Upper lobe of right lung (tissue), 1 donor: Measurements from ENCODE around the gene KDM6A. TPM values are rescaled to one million over a fixed set of nuclear protein-coding genes. Genes with fewer than 3 reads are reported as not detected.
"Not testable (repeated sequence)": the region's sequence is repeated elsewhere in the genome, so short reads cannot be mapped to it uniquely, and the experiment has no call there.

Experiments used
- ATAC-seq: fragments of 200-7000 bp; cut with Tn5 transposase; one replicate; pipeline ENCODE4 v1.9.1; 2020; ENCODE audit warnings: mild to moderate bottlenecking, moderate library complexity
- DNase-seq: peaks from one replicate; pipeline ENCODE4 v3.0.0-alpha.2; 2020
- H3K27ac ChIP-seq: fragments of 200-600 bp; one replicate; pipeline ENCODE4 v1.8.0; 2022
- H3K27me3 ChIP-seq: fragments of 200-600 bp; one replicate; pipeline ENCODE4 v1.8.0; 2022; ENCODE audit warnings: mild to moderate bottlenecking
- H3K36me3 ChIP-seq: fragments of 200-600 bp; one replicate; pipeline ENCODE4 v1.8.0; 2022
- H3K4me1 ChIP-seq: fragments of 200-600 bp; one replicate; pipeline ENCODE4 v1.8.0; 2022
- H3K4me3 ChIP-seq: fragments of 200-600 bp; one replicate; pipeline ENCODE4 v1.8.0; 2022; ENCODE audit warnings: mild to moderate bottlenecking
- H3K9me3 ChIP-seq: fragments of 200-600 bp; one replicate; pipeline ENCODE4 v1.8.0; 2022
- CTCF ChIP-seq: fragments of 200-600 bp; IDR thresholded peaks from one replicate; pipeline ENCODE4 v1.8.0; 2022; ENCODE audit warnings: antibody characterized with exemption
- intact Hi-C: fragments of 100-400 bp; cut with DNase I; formaldehyde crosslinking; loops from one replicate; pipeline ENCODE4 v1.11.0; 2022
- total RNA-seq: library from RNA; stranded (reverse); fragmentation: NEBNext Ultra II Directional; extraction: Animal tissue kit (Norgen Biotek cat#: 25700); gene quantifications from one replicate; pipeline ENCODE4 v1.2.1, GENCODE V29; 2021
- donor health status: DM: no; HTN: yes; CAD: no; lungs with severe emphysema.

KDM6A gene
- total RNA-seq, 1 donor from 2014 or later: 24.7 TPM

GRCh38 chrX:44997888-44998287 is 124.9 kb downstream of the KDM6A start:
- intact Hi-C loops: no loop called here
- no peaks in the 10 kb centered on the region for H3K9me3 ChIP-seq
- H3K27me3 ChIP-seq: no peaks in the 10 kb centered on the region
- TF ChIP-seq CTCF: no peak
- H3K36me3 ChIP-seq: no peaks in the 10 kb centered on the region
- no peak overlapping the region for H3K4me3 ChIP-seq
- DNase-seq: no peak
- peaks cover 7% of the 10 kb centered on the region for H3K4me1 ChIP-seq
- no peak overlapping the region for H3K27ac ChIP-seq
- no peak for ATAC-seq

- ATAC-seq, H3K4me1 ChIP-seq, H3K27me3 ChIP-seq, H3K9me3 ChIP-seq, H3K36me3 ChIP-seq, intact Hi-C loops, DNase-seq, H3K4me3 ChIP-seq, H3K27ac ChIP-seq: not testable (repeated sequence)
Measured at GRCh38 chrX:44999237-44999636, 126.2 kb downstream of the KDM6A start.

GRCh38 chrX:44999872-45000271 is 126.9 kb downstream of the KDM6A start:
- H3K27me3 ChIP-seq, H3K27ac ChIP-seq, H3K4me1 ChIP-seq, H3K9me3 ChIP-seq, intact Hi-C loops, H3K36me3 ChIP-seq, DNase-seq, H3K4me3 ChIP-seq, ATAC-seq: not testable (repeated sequence)

- H3K27ac ChIP-seq: no peak overlapping the region
Measured at GRCh38 chrX:45001048-45001447, 128.1 kb downstream of the KDM6A start.

GRCh38 chrX:45003085-45003484 is 130.1 kb downstream of the KDM6A start:
- H3K4me3 ChIP-seq: no peak overlapping the region
- H3K9me3 ChIP-seq: no peaks in the 10 kb centered on the region
- H3K27ac ChIP-seq: no peak overlapping the region
- no peaks in the 10 kb centered on the region for H3K27me3 ChIP-seq
- intact Hi-C loops: no loop called here
- no peaks in the 10 kb centered on the region for H3K36me3 ChIP-seq
- ATAC-seq (no peak), DNase-seq (no peak)
- TF ChIP-seq CTCF: no peak
- H3K4me1 ChIP-seq: peaks cover 7% of the 10 kb centered on the region

More at GRCh38 chrX:45001048-45001447, 128.1 kb downstream of the KDM6A start:
- no peak for ATAC-seq
- no peak for DNase-seq
- no peaks in the 10 kb centered on the region for H3K27me3 ChIP-seq
- intact Hi-C loops: no loop called here
- no peak for TF ChIP-seq CTCF
- H3K4me3 ChIP-seq: no peak overlapping the region
- no peaks in the 10 kb centered on the region for H3K9me3 ChIP-seq
- H3K4me1 ChIP-seq: peaks cover 7% of the 10 kb centered on the region
- no peaks in the 10 kb centered on the region for H3K36me3 ChIP-seq

- H3K27ac ChIP-seq: no peak overlapping the region
- ATAC-seq: no peak
- H3K9me3 ChIP-seq: no peaks in the 10 kb centered on the region
- intact Hi-C loops: no loop called here
- no peak overlapping the region for H3K4me3 ChIP-seq
- no peak for TF ChIP-seq CTCF
- peaks cover 6% of the 10 kb centered on the region for H3K4me1 ChIP-seq
- no peak for DNase-seq
- no peaks in the 10 kb centered on the region for H3K36me3 ChIP-seq
- no peaks in the 10 kb centered on the region for H3K27me3 ChIP-seq
Measured at GRCh38 chrX:45006002-45006800, 133.2 kb downstream of the KDM6A start.

GRCh38 chrX:45007598-45007997 is 134.6 kb downstream of the KDM6A start:
- no peaks in the 10 kb centered on the region for H3K27me3 ChIP-seq
- intact Hi-C loops: no loop called here

More at GRCh38 chrX:45007598-45007997, 134.6 kb downstream of the KDM6A start:
- no peak for DNase-seq
- Histone ChIP-seq H3K4me1 (no peaks in the 10 kb centered on the region), H3K36me3 (no peaks in the 10 kb centered on the region), H3K4me3 (no peak overlapping the region), H3K9me3 (no peaks in the 10 kb centered on the region), H3K27ac (no peak overlapping the region)
- ATAC-seq: no peak
- no peak for TF ChIP-seq CTCF
